ENCODE results near the gene CELF2. TPM values are rescaled to one million over a fixed set of nuclear protein-coding genes. Genes with fewer than 3 reads are reported as not detected.

Gene CELF2
- total RNA-seq, 3 donors from 2014 or later (not counting 1 experiment from before 2014, with no cell fraction given) = 282 to 298 (median 295) TPM

DNA sequence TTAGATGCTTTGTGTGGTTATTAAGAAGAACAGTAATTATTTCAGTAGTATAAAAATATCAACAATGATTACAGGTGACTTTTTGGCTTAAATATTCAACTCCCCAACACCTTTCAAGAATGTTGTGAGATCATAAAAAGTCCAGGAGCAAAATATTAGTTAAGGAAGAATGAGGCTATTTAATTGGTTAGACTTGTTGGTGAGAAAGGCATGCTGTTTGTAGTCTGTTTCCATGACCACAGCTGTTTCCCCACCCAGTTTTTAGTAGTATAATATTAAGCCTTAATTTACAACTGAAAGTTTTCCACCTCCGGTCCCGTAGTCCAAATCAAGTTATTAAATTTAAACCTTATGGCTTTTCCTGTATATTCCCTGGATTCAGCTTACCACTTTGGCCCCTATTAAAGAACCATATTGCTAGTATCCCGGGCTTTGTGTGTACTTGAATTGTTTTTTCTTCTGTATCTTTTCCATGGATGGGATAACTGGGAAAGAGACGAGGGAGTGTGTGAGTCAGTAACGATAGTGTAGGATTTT lies 133.3 kb downstream of the CELF2 start:
- intact Hi-C loops (cut with micrococcal nuclease) = loop anchor here (1.0 kb wide), 2 partner anchors 12 to 28 kb away; no protein-coding TSS in a partner anchor
- DNase-seq (peak in 1 of 2 donors; percentile 73), ATAC-seq (peak in 2 of 3 donors; percentile 16 to 51)
- no peaks in the 10 kb centered on the region for H3K36me3 ChIP-seq (ENCODE audit: control insufficient read depth, insufficient read depth, low read length)
- H3K27ac ChIP-seq (ENCODE audit: low read length) = peak overlapping the region; percentile 74
- Mint-ChIP-seq H3K27me3 (ENCODE audit: low read depth in 2 of 2) (no peaks in the 10 kb centered on the region), H3K9me3 (no peaks in the 10 kb centered on the region), H3K36me3 (no peaks in the 10 kb centered on the region), H3K4me1 (peaks cover 74 to 80% of the 10 kb centered on the region in 2 donors), H3K27ac (peak overlapping the region; percentile 92 to 94), H3K4me3 (peak overlapping the region; percentile 84)
- 68% methylated on average over 5 of the region's 5 CpGs for WGBS (ENCODE audit: insufficient coverage)
- H3K9me3 ChIP-seq (ENCODE audit: control insufficient read depth, insufficient read depth, low read length) = no peaks in the 10 kb centered on the region
- no peaks in the 10 kb centered on the region for H3K27me3 ChIP-seq (ENCODE audit: control insufficient read depth, insufficient read depth, low read length)
- TF ChIP-seq, protein P1, sequence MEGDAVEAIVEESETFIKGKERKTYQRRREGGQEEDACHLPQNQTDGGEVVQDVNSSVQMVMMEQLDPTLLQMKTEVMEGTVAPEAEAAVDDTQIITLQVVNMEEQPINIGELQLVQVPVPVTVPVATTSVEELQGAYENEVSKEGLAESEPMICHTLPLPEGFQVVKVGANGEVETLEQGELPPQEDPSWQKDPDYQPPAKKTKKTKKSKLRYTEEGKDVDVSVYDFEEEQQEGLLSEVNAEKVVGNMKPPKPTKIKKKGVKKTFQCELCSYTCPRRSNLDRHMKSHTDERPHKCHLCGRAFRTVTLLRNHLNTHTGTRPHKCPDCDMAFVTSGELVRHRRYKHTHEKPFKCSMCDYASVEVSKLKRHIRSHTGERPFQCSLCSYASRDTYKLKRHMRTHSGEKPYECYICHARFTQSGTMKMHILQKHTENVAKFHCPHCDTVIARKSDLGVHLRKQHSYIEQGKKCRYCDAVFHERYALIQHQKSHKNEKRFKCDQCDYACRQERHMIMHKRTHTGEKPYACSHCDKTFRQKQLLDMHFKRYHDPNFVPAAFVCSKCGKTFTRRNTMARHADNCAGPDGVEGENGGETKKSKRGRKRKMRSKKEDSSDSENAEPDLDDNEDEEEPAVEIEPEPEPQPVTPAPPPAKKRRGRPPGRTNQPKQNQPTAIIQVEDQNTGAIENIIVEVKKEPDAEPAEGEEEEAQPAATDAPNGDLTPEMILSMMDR (IDR thresholded peaks at IDR 0.05) = no peak
- no peak overlapping the region for H3K4me3 ChIP-seq (ENCODE audit: low read length)
- H3K4me1 ChIP-seq (ENCODE audit: control insufficient read depth, insufficient read depth, low read length) = peaks cover 64% of the 10 kb centered on the region

GRCh38 chr10:11152801-11153200 lies 135.1 kb downstream of the CELF2 start:
- TF ChIP-seq, protein P1 (IDR thresholded peaks at IDR 0.05) = no peak
- H3K36me3 ChIP-seq (ENCODE audit: control insufficient read depth, insufficient read depth, low read length) = no peaks in the 10 kb centered on the region
- 97% methylated on average over 5 of the region's 5 CpGs for WGBS (ENCODE audit: insufficient coverage)
- Mint-ChIP-seq H3K27ac (peak overlapping the region; percentile 92 to 94), H3K4me3 (no peak overlapping the region), H3K36me3 (no peaks in the 10 kb centered on the region), H3K4me1 (peaks cover 73 to 79% of the 10 kb centered on the region in 2 donors), H3K9me3 (no peaks in the 10 kb centered on the region), H3K27me3 (ENCODE audit: low read depth in 2 of 2) (no peaks in the 10 kb centered on the region)
- DNase-seq (peak in 1 of 2 donors; percentile 13), ATAC-seq (no peak)
- H3K4me1 ChIP-seq (ENCODE audit: control insufficient read depth, insufficient read depth, low read length) = peaks cover 63% of the 10 kb centered on the region
- intact Hi-C loops (cut with micrococcal nuclease) = no loop called here
- H3K27me3 ChIP-seq (ENCODE audit: control insufficient read depth, insufficient read depth, low read length) = no peaks in the 10 kb centered on the region
- H3K9me3 ChIP-seq (ENCODE audit: control insufficient read depth, insufficient read depth, low read length) = no peaks in the 10 kb centered on the region
- H3K27ac ChIP-seq (ENCODE audit: low read length) = no peak overlapping the region
- H3K4me3 ChIP-seq (ENCODE audit: low read length) = no peak overlapping the region

DNA sequence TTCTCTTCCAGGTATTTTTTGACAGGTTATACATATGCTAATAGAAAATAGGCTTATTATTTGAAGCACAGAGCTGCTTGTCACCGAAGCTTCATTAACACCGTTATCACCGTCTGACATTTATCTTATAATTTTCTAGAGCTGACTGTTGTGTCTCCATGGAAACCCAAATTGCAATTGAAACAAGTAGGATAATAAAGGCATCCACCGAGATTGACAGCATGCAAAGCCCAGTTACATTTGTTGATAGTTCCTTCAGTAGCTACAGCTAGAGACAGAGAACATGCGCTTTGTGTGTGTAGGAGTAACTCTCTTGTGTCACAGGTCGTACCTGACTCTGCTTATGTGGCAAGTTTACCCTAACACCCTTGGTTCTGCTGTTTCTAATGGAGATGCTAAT lies 135.6 kb downstream of the CELF2 start:
- H3K27me3 Mint-ChIP-seq (ENCODE audit: low read depth in 2 of 2) = no peaks in the 10 kb centered on the region
- intact Hi-C loops (cut with micrococcal nuclease) = no loop called here

More for the DNA sequence above, 135.6 kb downstream of the CELF2 start:
- no peaks in the 10 kb centered on the region for H3K27me3 ChIP-seq (ENCODE audit: control insufficient read depth, insufficient read depth, low read length)
- H3K36me3 ChIP-seq (ENCODE audit: control insufficient read depth, insufficient read depth, low read length) = no peaks in the 10 kb centered on the region
- TF ChIP-seq, protein P1 (IDR thresholded peaks at IDR 0.05) = no peak
- no peaks in the 10 kb centered on the region for H3K36me3 Mint-ChIP-seq
- no peaks in the 10 kb centered on the region for H3K9me3 Mint-ChIP-seq
- H3K27ac ChIP-seq (ENCODE audit: low read length) = no peak overlapping the region
- H3K4me1 ChIP-seq (ENCODE audit: control insufficient read depth, insufficient read depth, low read length) = peaks cover 63% of the 10 kb centered on the region
- H3K4me1 Mint-ChIP-seq = peaks cover 73 to 79% of the 10 kb centered on the region in 2 donors
- ATAC-seq (no peak), DNase-seq (peak in 1 of 2 donors; percentile 22)
- peak overlapping the region in 1 of 2 donors; percentile 92 for H3K27ac Mint-ChIP-seq
- H3K4me3 Mint-ChIP-seq = no peak overlapping the region
- H3K4me3 ChIP-seq (ENCODE audit: low read length) = no peak overlapping the region
- no peaks in the 10 kb centered on the region for H3K9me3 ChIP-seq (ENCODE audit: control insufficient read depth, insufficient read depth, low read length)
- WGBS (ENCODE audit: insufficient coverage) = 97% methylated on average over 6 of the region's 6 CpGs
